GM21515 (cell line): Measurements from ENCODE around the gene RHOXF2.
A peak's percentile ranks its signal among the peaks of the same experiment; 100 is the strongest.
"Not testable (repeated sequence)": the region's sequence is repeated elsewhere in the genome, so short reads cannot be mapped to it uniquely, and the experiment has no call there.

Experiments
- ATAC-seq: cut with Tn5 transposase; IDR thresholded peaks from one replicate; pipeline ENCODE4 v1.9.1; 2021; ENCODE audit not compliant: unreplicated experiment

The RHOXF2 gene

DNA sequence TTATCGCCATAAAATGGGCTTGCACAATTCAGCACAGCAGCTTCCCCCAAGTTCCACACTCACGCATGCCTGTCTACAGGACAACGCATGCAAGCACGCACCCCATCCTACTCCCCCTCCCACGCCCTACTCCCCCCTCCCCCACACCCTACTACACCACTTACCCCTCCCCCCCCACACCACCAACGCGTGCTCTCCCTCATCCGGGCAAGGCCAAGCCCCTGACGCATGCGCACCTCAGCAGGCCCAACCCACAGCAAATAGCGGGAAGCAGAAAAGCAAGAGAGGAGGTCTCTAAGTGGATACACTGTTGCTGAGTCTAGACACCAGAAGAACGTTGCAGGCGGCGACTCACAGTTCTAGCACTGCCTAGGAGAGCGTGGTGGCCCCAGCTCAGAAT lies at the start of gene RHOXF2:
RHOXF2 (plus strand) TSS at position 301 of the 400 bp plus-strand sequence. CDS start 138 bp downstream, outside the sequence.
- not testable (repeated sequence) for ATAC-seq

GRCh38 chrX:120109378-120109777 lies 49.0 kb upstream of the RHOXF2 start:
- ATAC-seq: no peak

GRCh38 chrX:120111611-120112010 lies 46.8 kb upstream of the RHOXF2 start:
- ATAC-seq: no peak

DNA sequence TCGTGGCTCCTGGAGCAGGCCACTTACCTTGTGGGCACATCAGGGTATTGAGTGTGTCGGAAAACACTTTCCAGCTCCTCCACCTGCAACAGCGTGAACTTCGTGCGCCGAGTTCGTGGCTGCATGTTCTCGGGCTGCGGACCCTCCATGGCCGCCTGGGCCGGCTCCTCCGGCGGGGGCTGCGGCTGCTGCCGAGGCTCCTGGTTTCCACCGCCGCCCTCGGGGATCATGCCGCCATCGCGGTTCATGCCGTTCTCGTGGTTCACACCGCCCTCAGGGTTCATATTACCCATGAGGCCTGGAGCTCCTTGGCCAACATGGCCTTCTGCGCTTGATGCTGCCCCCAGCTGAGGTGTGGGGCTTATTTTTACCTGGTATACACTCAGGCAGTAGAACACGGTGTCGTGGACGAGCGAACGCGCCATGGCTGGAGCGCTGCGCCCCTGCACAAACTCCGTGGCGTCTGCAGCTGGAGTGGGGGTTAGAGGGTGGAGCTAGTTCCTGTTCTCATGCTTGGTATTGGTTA lies 42.9 kb upstream of the RHOXF2 start, which contains the start of gene RHOXF1:
RHOXF1 (minus strand) TSS at position 476 of the 526 bp plus-strand sequence; CDS start at position 425, 51 bp downstream.
- no peak for ATAC-seq

DNA sequence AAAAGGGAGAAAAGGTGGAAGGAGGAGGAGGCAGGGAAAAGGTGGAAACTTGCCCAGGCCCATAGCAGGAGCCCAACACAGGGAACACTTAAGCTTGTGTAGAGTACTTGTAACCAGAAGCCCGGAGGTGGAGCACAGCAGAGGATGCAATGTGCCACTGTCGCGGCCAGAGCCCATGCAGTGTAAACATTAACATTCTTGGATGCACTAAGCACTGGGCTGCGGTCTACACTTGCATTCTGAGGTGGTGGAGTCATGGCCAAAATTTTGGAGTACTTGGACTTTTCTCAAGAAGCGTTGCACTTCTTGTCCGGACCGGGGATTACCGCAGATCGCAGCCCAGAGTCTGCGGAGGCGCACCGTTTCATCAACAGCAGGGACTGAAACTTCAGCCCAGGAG lies 38.2 kb upstream of the RHOXF2 start:
- no peak for ATAC-seq

GRCh38 chrX:120125444-120125843 lies 33.0 kb upstream of the RHOXF2 start:
- no peak for ATAC-seq

- not testable (repeated sequence) for ATAC-seq
These were observed 30.0 kb upstream of the RHOXF2 start for GRCh38 chrX:120128306-120128846.

GRCh38 chrX:120136128-120136527 lies 22.3 kb upstream of the RHOXF2 start:
- ATAC-seq: no peak

GRCh38 chrX:120136840-120137239 lies 21.6 kb upstream of the RHOXF2 start:
- no peak for ATAC-seq

GRCh38 chrX:120137439-120137838 lies 21.0 kb upstream of the RHOXF2 start:
- no peak for ATAC-seq

DNA sequence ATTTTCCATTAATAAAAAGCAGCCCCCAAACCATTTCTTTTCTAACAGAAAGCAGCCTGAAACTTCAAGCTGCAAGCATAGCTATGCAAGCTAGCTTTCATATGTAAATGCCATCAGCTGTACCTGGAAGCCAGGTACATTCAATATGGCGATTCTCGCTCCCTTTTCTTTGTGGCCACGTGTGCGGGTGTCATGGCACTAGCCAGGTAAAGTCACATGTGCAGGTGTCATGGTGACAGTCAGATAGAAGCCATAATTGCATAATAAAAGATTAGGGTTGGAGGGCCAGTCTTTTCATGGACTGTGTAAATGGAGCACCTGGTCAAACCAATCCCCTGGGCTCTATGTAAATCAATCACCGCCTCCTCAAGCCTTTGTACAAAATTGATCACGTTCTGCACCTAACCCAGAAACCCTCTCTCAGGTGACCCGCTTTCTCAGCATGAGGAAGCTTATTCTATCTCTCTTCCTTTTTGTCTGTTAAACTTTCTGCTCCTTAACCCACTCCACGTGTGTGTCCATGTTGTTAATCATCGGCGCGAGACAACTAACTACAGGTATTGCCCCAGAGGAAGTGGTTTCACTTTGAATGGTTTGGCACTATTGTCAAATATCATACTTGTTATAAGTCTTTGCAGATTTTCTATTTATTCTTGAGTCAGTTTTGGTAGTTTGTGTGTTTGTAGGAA lies 18.0 kb upstream of the RHOXF2 start:
- no peak for ATAC-seq

DNA sequence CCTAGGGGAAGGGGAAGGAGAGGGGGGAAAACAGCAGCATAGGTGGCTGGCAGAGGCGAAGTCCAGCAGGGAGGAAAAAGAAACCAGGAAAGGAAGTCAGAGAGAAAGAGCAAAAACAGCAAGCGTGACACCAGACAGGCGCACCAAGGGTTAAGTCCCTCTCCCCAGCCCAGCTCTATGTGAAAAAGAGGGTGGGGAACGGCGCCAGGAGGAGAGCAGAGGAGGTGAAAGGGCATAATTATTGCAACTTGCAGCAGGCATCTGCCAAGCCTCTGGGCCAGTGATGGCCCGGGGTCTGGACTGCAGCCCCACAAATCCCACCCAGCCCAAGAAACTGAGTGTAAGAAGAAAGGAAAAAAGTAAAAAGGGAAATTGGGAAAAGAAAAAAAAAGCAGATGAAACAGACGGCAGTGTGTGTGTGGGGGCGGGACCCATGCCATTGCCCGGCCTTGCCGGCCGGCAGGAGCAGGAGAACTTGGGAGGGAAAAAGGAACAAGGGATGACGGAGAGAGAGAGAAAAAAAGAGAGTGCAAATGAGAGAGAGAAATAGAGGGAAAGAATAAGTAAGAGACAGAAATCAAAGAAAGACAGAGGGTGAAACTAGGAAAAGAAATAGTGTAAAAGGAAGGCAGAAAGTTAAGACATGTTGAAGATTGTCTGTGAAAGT lies 14.1 kb upstream of the RHOXF2 start:
- ATAC-seq: no peak

- ATAC-seq: no peak
These were observed 13.0 kb upstream of the RHOXF2 start for GRCh38 chrX:120145295-120145925.

GRCh38 chrX:120146323-120146722 lies 12.1 kb upstream of the RHOXF2 start:
- not testable (repeated sequence) for ATAC-seq

DNA sequence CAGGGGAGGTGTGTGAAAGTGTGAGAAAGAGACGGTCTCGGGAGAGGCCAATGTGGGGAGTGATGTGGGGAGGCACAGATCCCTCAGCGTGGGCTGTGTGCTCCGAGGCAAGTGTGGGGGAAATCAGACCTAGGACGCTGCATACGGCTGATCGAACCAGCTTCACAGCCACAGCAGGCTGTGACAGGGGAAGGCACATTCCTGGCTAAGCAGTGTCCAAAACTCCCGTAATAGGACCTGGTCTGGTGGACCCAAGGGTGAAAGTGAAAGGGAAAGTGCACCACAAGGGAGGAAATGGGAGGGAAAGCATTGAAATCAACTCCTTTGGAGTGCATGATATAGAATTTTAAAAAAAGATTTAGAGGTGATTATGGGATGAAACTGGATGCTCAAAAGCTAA lies 10.9 kb upstream of the RHOXF2 start:
- ATAC-seq: no peak

DNA sequence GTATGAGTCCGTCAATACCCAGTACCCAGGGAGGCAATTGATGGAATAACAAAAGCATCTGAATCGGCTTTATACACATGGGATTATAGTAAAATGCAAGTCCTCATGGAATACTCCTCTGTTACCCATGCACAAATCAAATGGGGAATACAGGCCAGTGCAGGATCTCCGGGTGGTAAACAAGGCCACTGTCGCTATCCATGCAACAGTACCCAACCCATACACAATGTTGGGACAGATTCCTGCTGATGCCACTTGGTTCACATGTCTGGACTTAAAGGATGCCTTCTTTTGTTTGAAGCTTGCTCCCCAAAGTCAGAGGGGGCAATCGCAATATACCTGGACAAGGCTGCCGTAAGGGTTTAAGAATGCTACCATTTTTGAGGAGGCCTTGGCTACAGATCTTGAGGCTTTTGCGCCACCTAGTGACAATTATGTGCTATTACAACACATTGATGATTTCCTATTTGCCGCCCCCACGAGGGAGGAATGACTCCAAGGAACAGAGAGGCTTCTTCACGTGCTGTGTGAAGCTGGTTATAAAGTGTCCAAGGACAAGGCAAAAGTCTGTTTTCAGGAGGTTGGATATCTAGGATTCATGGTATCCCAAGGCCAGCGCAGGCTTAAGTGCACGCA lies 8.2 kb upstream of the RHOXF2 start:
- ATAC-seq: not testable (repeated sequence)

DNA sequence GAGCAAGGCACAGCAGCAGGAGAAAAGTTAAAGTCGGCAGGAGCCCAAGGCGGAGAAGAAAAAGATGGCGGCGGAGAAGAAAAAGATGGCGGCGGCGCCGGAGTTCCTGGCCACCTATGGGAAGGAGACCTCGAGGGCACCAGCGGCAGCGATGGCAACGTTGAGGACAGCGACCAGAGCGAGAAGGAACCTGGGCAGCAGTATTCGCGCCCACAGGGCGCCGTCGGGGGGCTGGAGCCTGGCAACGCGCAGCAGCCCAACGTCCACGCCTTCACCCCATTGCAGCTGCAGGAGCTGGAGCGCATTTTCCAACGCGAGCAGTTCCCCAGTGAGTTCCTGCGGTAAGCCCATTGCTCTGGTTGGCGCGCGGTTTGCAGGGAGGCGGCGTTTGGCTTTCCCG lies 673 bp downstream of the RHOXF2 start:
- ATAC-seq: not testable (repeated sequence)

DNA sequence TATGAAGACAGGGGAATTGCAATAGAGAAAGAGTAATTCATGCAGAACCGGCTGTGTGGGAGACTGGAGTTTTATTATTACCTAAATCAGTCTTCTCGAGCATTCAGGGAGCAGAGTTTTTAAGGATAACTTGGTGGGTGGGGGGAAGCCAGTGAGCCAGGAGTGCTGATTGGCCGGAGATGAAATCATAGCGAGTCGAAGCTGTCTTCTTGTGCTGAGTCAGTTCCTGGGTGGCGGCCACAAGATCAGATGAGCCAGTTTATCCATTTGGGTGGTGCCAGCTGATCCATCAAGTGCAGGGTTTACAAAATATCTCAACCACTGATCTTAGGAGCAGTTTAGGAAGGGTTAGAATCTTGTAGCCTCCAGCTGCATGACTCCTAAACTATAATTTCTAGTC lies 34.8 kb downstream of the RHOXF2 start:
- ATAC-seq: not testable (repeated sequence)

DNA sequence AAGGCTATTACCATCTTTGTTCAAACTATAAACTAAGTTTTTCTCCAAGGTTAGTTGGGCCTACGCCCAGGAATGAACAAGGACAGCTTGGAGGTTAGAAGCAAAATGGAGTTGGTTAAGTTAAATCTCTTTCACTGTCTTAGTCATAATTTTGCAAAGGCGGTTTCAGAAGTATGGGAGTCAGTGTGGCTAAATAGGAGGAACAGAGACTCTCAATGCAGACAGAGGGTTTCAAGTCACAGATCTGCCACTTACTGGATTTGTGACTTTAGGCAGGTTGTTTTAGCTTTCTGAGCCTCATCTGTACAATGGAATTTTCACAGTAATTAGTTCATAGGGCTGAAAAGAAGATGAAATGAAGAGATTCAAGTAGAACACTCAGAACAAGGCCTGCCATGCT lies 35.3 kb downstream of the RHOXF2 start:
- ATAC-seq: peak; percentile 83

DNA sequence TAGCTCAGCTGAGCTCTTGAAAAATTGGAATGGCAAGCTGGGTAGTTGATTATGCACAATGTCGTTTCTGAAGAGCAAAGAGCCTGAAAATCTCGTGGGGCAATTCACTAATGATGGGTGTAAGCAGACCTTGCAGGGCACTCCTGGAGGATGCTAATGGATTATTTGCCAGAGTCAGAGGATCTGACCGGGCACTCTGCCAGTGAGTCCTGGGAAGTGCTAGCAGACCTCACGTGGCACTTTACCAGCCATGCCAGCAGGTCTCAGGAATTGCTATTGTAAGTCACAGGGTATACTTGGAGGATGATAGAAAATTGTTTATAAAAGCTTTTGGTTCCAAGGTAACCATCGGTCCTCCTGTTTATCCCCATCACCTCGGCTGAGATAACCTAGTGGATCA lies 37.4 kb downstream of the RHOXF2 start:
- not testable (repeated sequence) for ATAC-seq
